GM18873 (cell line): ENCODE measurements around the gene CLIC3.

ENCODE experiments used
- ATAC-seq: cut with Tn5 transposase; IDR thresholded peaks from one replicate; pipeline ENCODE4 v1.9.1; 2021; ENCODE audit warnings: mild to moderate bottlenecking, moderate library complexity, moderate number of reproducible peaks; ENCODE audit not compliant: unreplicated experiment, low FRiP score

CLIC3 gene

GRCh38 chr9:137031904-137032640 lies 35.7 kb upstream of the CLIC3 start, which contains the start of gene FUT7:
Gene FUT7, minus strand, starts transcription at chr9:137032088. Its CDS starts 97 bp downstream, at chr9:137031991.
- no peak for ATAC-seq

- ATAC-seq, result no peak
Measured at GRCh38 chr9:137030538-137031527, 34.5 kb upstream of the CLIC3 start.

- ATAC-seq, result no peak
Measured at GRCh38 chr9:137030006-137030405, 33.6 kb upstream of the CLIC3 start.

- no peak for ATAC-seq
Measured at GRCh38 chr9:137029058-137029936, 32.9 kb upstream of the CLIC3 start.

GRCh38 chr9:137028263-137029057 lies 32.1 kb upstream of the CLIC3 start:
- no peak for ATAC-seq

GRCh38 chr9:137027369-137028262 lies 31.2 kb upstream of the CLIC3 start, which contains the start of gene ABCA2:
Gene ABCA2, minus strand, starts transcription at chr9:137028237. Its CDS starts 97 bp downstream, at chr9:137028140.
- no peak for ATAC-seq

GRCh38 chr9:137026828-137027227 lies 30.5 kb upstream of the CLIC3 start:
- no peak for ATAC-seq

- ATAC-seq, result no peak
Measured at GRCh38 chr9:137026384-137026783, 30.0 kb upstream of the CLIC3 start.

GRCh38 chr9:137025517-137025966 lies 29.2 kb upstream of the CLIC3 start:
- no peak for ATAC-seq

GRCh38 chr9:137023583-137023991 lies 27.2 kb upstream of the CLIC3 start:
- ATAC-seq, result no peak

- ATAC-seq, result no peak
Measured at GRCh38 chr9:137023157-137023556, 26.8 kb upstream of the CLIC3 start.

- ATAC-seq, result no peak
Measured at GRCh38 chr9:137022662-137023008, 26.3 kb upstream of the CLIC3 start.

GRCh38 chr9:137021979-137022661 lies 25.8 kb upstream of the CLIC3 start:
- no peak for ATAC-seq

GRCh38 chr9:137021568-137021978 lies 25.2 kb upstream of the CLIC3 start:
- no peak for ATAC-seq

- no peak for ATAC-seq
Measured at GRCh38 chr9:137020771-137021567, 24.6 kb upstream of the CLIC3 start.

GRCh38 chr9:137019891-137020683 lies 23.7 kb upstream of the CLIC3 start:
- ATAC-seq, result no peak
